Neural progenitor cell (in vitro differentiated cells): ENCODE measurements around the gene SH3BP5.

ENCODE experiments used
- EZH2phosphoT487 ChIP-seq: fragments of 200-600 bp; sonication (generic); IDR thresholded peaks from 2 replicates; pipeline ENCODE4 v1.6.1; 2017; ENCODE audit warnings: antibody characterized with exemption
- TF ChIP-seq, protein P1 (sequence below): fragments of 200-600 bp; sonication (generic); IDR thresholded peaks from 2 replicates; pipeline ENCODE4 v1.5.1; 2017; ENCODE audit warnings: antibody characterized with exemption, mild to moderate bottlenecking

GRCh38 chr3:15359677-15360397, 27.5 kb upstream of the SH3BP5 start:
- TF ChIP-seq, protein P1, sequence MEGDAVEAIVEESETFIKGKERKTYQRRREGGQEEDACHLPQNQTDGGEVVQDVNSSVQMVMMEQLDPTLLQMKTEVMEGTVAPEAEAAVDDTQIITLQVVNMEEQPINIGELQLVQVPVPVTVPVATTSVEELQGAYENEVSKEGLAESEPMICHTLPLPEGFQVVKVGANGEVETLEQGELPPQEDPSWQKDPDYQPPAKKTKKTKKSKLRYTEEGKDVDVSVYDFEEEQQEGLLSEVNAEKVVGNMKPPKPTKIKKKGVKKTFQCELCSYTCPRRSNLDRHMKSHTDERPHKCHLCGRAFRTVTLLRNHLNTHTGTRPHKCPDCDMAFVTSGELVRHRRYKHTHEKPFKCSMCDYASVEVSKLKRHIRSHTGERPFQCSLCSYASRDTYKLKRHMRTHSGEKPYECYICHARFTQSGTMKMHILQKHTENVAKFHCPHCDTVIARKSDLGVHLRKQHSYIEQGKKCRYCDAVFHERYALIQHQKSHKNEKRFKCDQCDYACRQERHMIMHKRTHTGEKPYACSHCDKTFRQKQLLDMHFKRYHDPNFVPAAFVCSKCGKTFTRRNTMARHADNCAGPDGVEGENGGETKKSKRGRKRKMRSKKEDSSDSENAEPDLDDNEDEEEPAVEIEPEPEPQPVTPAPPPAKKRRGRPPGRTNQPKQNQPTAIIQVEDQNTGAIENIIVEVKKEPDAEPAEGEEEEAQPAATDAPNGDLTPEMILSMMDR = no peak
- no peak for TF ChIP-seq EZH2phosphoT487
